LHCN-M2 (cell line): ENCODE results near the gene SEPTIN5. TPM values are rescaled to one million over a fixed set of nuclear protein-coding genes. Genes with fewer than 3 reads are reported as not detected.
A peak's percentile ranks its signal among the peaks of the same experiment; 100 is the strongest.
"Not testable (repeated sequence)": the region's sequence is repeated elsewhere in the genome, so short reads cannot be mapped to it uniquely, and the experiment has no call there.

Experiments used
- DNase-seq: peaks from one replicate; pipeline ENCODE4 v3.0.0-alpha.2; 2012; ENCODE audit warnings: low read depth
- total RNA-seq: library from RNA; depleted of rRNA; stranded (reverse); fragments of >200 nt; gene quantifications from 2 replicates; pipeline ENCODE4 v1.2.3, GENCODE V29; 2014

Gene SEPTIN5
- total RNA-seq, 1 experiment from 2014 or later = 44.8 TPM

GRCh38 chr22:19680911-19681862 is 33.1 kb upstream of the SEPTIN5 start:
- DNase-seq = no peak

GRCh38 chr22:19681863-19682245 is 32.4 kb upstream of the SEPTIN5 start:
- no peak for DNase-seq

- DNase-seq = no peak
These were observed 27.4 kb upstream of the SEPTIN5 start for GRCh38 chr22:19686946-19687345.

- DNase-seq = no peak
These were observed 26.6 kb upstream of the SEPTIN5 start for GRCh38 chr22:19687561-19688300.

- DNase-seq = no peak
These were observed 25.7 kb upstream of the SEPTIN5 start for GRCh38 chr22:19688301-19689290.

- no peak for DNase-seq
These were observed 24.9 kb upstream of the SEPTIN5 start for GRCh38 chr22:19689408-19689807.

- DNase-seq = no peak
These were observed 23.1 kb upstream of the SEPTIN5 start for GRCh38 chr22:19691007-19691720.

- peak; percentile 52 for DNase-seq
These were observed 22.5 kb upstream of the SEPTIN5 start for GRCh38 chr22:19691721-19692341.

GRCh38 chr22:19693581-19693980 is 20.7 kb upstream of the SEPTIN5 start:
- DNase-seq = no peak

GRCh38 chr22:19693981-19694670 is 20.2 kb upstream of the SEPTIN5 start:
- no peak for DNase-seq

GRCh38 chr22:19694696-19695095 is 19.6 kb upstream of the SEPTIN5 start:
- no peak for DNase-seq

- DNase-seq = no peak
These were observed 17.6 kb upstream of the SEPTIN5 start for GRCh38 chr22:19696504-19697276.

GRCh38 chr22:19697871-19698270 is 16.4 kb upstream of the SEPTIN5 start:
- not testable (repeated sequence) for DNase-seq

GRCh38 chr22:19700790-19701419 is 13.4 kb upstream of the SEPTIN5 start:
- DNase-seq = no peak

- DNase-seq = no peak
These were observed 12.7 kb upstream of the SEPTIN5 start for GRCh38 chr22:19701420-19702145.

GRCh38 chr22:19703869-19704268 is 10.4 kb upstream of the SEPTIN5 start:
- DNase-seq = no peak

GRCh38 chr22:19704355-19705015 is 9.8 kb upstream of the SEPTIN5 start:
- DNase-seq = no peak
